Activated CD4-positive, alpha-beta T cell treated with anti-CD3 and anti-CD28 coated beads, Interleukin-2, amount 50 U/mL, for 48 hours (primary cell): Measurements from ENCODE around the gene NAA60.
A peak's percentile ranks its signal among the peaks of the same experiment; 100 is the strongest.
"Not testable (repeated sequence)": the region's sequence is repeated elsewhere in the genome, so short reads cannot be mapped to it uniquely, and the experiment has no call there.

Experiments used
- DNase-seq, 2 experiments: peaks; one replicate each; pipeline ENCODE4 v3.0.0-alpha.2; 2020

Gene NAA60

DNA sequence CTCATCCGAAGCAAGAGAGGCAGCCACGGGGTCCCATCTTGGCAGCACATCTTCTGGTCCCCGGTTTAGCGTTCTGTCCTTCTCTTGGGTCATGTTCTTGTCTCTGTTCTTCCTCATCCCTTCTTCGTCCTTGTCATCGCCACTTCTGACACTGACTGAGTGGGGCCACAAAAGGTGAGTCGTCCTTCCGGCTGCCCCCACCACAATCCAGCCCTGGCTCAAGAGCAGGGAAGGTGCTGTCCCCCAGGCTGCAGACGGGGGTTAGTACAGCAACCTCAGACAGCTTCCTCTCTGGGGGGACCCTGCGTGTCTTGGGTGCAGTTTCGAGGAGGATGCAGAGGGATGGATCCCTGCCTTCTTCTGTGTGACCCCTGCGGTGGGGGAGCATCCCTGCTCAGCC, 21.8 kb downstream of the NAA60 start:
- DNase-seq = no peak

- no peak for DNase-seq
These were observed 22.6 kb downstream of the NAA60 start for GRCh38 chr16:3465911-3466584.

GRCh38 chr16:3467182-3467581, 23.7 kb downstream of the NAA60 start:
- DNase-seq = no peak

- DNase-seq = no peak
These were observed 24.4 kb downstream of the NAA60 start for GRCh38 chr16:3467921-3468320.

DNA sequence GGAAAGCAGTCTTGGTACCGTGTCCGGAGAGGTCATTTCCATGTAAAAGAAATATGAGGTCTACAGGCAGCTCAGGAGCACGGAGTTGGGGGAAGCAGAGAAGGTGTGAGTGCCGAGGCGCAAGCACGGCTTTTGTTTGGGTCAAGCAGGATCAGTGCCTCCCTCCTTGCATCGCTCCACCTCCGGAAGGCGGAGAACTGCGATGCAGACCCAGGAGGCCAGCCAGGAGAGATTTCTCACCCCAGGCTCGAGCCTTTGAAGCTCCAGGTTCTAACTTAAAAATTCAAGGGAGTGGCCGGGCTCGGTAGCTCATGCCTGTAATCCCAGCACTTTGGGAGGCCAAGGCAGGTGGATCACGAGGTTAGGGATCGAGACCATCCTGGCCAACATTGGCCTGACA, 25.0 kb downstream of the NAA60 start:
- DNase-seq = no peak

GRCh38 chr16:3469736-3470135, 26.3 kb downstream of the NAA60 start:
- DNase-seq = no peak

- DNase-seq = no peak
These were observed 27.2 kb downstream of the NAA60 start for GRCh38 chr16:3470723-3471122.

- no peak for DNase-seq
These were observed 28.2 kb downstream of the NAA60 start for GRCh38 chr16:3471518-3472176.

DNA sequence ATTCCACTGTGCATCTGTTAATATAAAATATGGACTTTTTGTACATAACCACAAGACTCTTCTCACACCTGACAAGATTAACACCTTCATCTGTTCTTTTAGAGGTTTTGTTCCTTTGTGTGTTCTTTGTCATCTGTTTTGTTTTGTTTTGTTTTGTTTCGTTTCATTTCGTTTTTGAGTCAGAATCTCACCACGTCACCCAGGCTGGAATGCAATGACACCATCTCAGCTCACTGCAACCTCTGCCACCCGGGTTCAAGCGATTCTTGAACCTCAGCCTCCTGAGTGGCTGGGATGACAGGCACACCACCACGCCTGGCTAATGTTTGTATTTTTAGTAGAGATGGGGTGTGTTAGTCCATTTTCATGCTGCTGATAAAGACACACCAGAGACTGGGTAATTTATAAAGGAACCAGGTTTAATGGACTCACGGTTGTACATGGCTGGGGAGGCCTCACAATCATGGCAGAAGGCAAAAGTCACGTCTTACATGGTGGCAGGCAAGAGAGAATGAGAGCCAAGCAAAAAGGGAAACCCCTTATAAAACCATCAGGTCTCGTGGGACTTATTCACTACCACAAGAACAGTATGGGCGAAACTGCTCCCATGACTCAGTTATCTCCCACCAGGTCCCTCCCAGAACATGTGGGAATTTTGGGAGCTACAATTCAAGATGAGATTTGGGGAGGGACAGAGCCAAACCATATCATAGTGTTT, 29.6 kb downstream of the NAA60 start:
- DNase-seq = peak in 1 of 2 experiments; percentile 19

DNA sequence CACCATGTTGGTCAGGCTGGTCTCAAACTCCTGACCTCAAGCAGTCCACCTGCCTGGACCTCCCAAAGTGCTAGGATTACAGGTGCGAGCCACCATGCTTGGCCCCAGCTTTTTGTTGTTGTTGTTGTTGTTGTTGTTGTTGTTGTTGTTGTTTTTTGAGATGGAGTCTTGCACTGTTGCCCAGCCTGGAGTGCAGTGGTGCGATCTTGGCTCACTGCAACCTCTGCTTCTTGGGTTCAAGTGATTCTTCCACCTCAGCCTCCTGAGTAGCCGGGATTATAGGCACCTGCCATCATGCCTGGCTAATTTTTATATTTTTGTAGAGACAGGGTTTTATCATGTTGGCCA, 30.1 kb downstream of the NAA60 start:
- not testable (repeated sequence) for DNase-seq

DNA sequence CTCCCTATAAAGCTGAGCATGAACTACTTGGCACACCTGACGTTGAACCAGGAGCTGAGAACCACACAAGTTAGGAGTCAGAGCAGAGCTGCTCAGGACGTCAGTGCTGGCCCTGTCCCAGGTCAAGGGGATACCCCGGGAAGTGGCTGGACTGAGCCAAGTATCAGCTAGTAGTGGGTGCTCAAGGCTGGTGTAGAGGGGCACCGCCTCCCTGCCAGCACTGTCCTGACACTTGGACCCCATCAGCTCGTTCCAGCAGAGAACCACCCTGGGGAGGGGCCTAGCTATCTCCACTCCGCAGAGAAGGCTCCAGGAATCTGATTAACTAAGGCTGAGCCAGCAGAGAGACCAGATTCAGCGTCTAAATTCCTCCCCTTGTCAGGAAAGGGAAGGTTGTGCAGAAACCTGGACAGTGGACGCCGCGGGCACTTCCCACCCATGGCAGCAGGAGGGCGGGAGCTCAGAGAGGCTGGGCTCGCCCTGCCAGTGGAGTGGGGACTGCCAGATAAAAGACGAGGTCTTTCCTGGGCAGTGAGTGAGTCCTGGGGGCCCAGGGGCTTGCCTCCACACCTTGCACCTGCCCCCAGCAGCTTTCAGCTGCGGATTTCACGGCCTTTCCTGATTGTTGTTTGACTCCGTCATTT, 30.8 kb downstream of the NAA60 start:
- DNase-seq = no peak

GRCh38 chr16:3474870-3475269, 31.4 kb downstream of the NAA60 start:
- DNase-seq = not testable (repeated sequence)

GRCh38 chr16:3475604-3476375, 32.3 kb downstream of the NAA60 start:
- no peak for DNase-seq

GRCh38 chr16:3476409-3476808, 32.9 kb downstream of the NAA60 start:
- no peak for DNase-seq

GRCh38 chr16:3478242-3478925, 34.9 kb downstream of the NAA60 start:
- DNase-seq = no peak

DNA sequence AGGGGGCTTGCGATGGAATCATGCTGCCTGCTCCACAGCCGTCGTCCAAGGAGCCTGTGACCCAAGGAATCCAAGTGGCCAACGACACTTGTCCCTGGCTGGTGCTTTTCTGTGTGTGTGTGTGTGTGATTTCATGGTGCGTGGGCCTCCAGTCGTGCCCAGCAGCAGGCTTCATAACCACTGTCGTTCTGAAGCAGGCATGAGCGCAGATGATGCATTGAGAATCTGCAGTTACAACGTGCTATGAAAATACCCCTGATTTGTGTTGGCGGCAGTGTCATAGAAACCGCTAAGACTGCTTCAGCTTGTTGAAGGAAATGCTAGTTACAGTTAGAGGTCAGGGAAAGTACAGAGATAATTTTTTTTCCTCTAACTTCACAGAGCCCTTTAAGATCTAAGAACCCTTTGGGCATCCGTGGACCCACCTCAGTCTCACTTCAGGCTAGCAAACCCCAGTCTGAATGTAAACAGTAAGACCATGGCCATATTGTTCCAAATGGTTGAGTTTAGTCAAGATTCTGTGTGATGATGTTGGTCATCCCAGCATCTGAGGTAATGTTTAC, 36.3 kb downstream of the NAA60 start:
- no peak for DNase-seq

GRCh38 chr16:3480901-3481695, 37.6 kb downstream of the NAA60 start:
- no peak for DNase-seq

- no peak for DNase-seq
These were observed 38.5 kb downstream of the NAA60 start for GRCh38 chr16:3481696-3482658.

DNA sequence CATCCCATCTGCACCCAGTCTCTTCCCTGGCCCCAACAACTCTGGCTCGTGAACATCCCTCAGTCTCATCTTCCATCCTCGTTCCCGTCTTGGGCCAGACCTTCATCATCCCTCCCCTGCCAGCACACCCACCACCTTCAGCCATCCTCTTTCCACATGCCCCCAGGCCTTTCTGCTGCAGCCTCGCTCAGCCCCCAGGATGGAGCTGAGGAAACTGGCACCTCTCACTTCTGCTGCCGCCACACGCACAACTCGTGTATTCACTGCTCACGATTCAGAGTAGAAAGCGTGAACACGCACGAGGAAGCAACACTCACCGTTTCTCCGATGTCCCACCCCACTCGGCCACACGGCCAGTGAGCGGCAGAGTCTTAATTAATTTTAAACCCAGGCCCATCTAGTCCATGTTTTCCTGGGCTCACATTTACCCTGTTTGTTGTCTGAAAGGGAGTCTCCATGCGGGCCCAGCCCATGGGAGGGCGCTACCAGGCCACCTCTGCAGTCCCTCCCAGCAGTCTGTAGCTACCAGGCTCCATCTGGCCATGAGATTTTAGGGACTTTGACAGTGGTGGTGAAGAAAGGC, 39.3 kb downstream of the NAA60 start:
- no peak for DNase-seq
